Left renal pelvis (tissue), 4 donors: ENCODE data around the gene CLASP1. TPM values are rescaled to one million over a fixed set of nuclear protein-coding genes. Genes with fewer than 3 reads are reported as not detected.
"Not testable (repeated sequence)": the region's sequence is repeated elsewhere in the genome, so short reads cannot be mapped to it uniquely, and the experiment has no call there.

ENCODE experiments used
- DNase-seq, 4 donors: peaks; one replicate each; pipeline ENCODE4 v3.0.0-alpha.2; 2013; ENCODE audit warnings: low read depth in 4 of 4, low spot score in 3 of 4
- polyA plus RNA-seq, 4 donors: library from polyadenylated mRNA; unstranded; fragments of 120-200 nt; gene quantifications; one replicate each; pipeline ENCODE4 v1.2.1, GENCODE V29; 2013; ENCODE audit not compliant: insufficient read length in 4 of 4

CLASP1 gene
- polyA plus RNA-seq, 4 donors: 40.4 to 45.9 (median 44.9) TPM

GRCh38 chr2:121663434-121663833 lies 14.2 kb upstream of the CLASP1 start:
- DNase-seq: no peak

GRCh38 chr2:121662656-121663055 lies 13.4 kb upstream of the CLASP1 start:
- DNase-seq: no peak

- no peak for DNase-seq
Measured at GRCh38 chr2:121659933-121660332, 10.7 kb upstream of the CLASP1 start.

GRCh38 chr2:121658393-121658792 lies 9.1 kb upstream of the CLASP1 start:
- not testable (repeated sequence) for DNase-seq

GRCh38 chr2:121653035-121653434 lies 3.8 kb upstream of the CLASP1 start:
- DNase-seq: no peak

GRCh38 chr2:121650315-121650930 lies 1.2 kb upstream of the CLASP1 start:
- peak in 1 of 4 donors; percentile 6 for DNase-seq

- peak; percentile 89 to 95 (median 92) for DNase-seq
Measured at GRCh38 chr2:121649596-121650314, 493 bp upstream of the CLASP1 start.

- DNase-seq: peak in 3 of 4 donors; percentile 27 to 37 (median 32)
Measured at GRCh38 chr2:121648206-121649148, 785 bp downstream of the CLASP1 start.

- no peak for DNase-seq
Measured at GRCh38 chr2:121647396-121647795, 1.9 kb downstream of the CLASP1 start.

GRCh38 chr2:121644715-121645114 lies 4.5 kb downstream of the CLASP1 start:
- no peak for DNase-seq

- DNase-seq: no peak
Measured at GRCh38 chr2:121643877-121644276, 5.4 kb downstream of the CLASP1 start.

GRCh38 chr2:121640380-121641316 lies 8.6 kb downstream of the CLASP1 start:
- DNase-seq: no peak

- not testable (repeated sequence) for DNase-seq
Measured at GRCh38 chr2:121639846-121640245, 9.4 kb downstream of the CLASP1 start.

- DNase-seq: no peak
Measured at GRCh38 chr2:121638333-121638732, 10.9 kb downstream of the CLASP1 start.

- no peak for DNase-seq
Measured at GRCh38 chr2:121635371-121635770, 13.9 kb downstream of the CLASP1 start.

- DNase-seq: no peak
Measured at GRCh38 chr2:121634354-121635307, 14.6 kb downstream of the CLASP1 start.

- no peak for DNase-seq
Measured at GRCh38 chr2:121633463-121633862, 15.8 kb downstream of the CLASP1 start.

- DNase-seq: no peak
Measured at GRCh38 chr2:121627525-121628050, 21.7 kb downstream of the CLASP1 start.
